ENCODE results near the gene NKX1-2.

NKX1-2 gene

DNA sequence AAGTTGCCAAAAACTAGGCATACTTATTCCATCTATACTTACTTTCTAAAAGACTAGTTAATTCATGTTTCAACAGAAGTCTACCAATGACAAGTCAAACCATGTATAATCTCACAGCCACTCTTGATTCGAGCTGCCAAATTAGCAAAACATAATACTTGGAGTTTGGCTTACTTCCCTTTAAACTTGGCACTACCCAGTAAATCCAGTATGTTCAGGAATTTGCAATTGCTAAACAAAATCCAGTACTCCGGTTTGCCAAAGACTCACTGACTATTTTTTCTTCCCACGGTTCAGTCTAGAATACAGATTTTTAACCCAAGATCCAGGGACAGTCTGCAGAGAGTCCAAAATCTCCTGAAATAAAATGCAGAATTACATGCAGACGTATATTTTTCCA, 35.8 kb downstream of the NKX1-2 start:
- no peak for DNase-seq

DNA sequence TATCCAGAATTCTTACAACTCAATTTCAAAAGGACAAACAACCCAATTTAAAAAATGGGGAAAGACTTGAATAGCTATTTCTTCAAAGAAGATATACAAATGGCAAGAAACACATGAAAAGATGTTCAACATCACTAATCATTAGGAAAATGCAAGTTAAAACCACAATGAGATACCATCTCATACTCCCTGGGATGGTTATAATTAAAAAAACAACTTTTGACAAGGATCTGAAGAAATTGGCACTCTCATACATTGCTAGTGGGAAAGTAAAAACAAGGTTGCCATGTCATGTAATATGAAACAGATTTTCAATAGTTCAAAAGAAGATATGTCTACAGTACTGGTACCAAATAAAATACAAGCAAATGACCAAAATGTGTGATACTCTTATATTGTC, 40.1 kb downstream of the NKX1-2 start:
- no peak for DNase-seq

DNA sequence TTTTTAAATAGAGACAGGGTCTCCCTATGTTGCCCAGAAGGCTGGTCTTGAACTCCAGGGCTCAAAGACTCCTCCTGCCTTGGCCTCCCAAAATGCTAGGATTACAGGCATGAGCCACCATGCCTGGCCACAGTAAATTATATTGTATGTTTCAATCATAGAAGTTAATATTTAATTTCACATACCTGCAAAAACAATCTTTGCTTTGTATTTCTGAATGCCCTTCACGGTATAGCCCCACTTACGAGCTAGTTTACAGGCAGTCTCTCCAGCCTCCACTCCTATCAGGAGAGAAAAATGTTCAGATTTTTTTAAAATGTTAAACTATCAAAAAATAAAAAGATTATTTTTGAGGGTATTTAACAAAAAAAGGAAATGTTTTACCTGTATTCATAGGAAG, 41.5 kb downstream of the NKX1-2 start:
- DNase-seq: no peak

DNA sequence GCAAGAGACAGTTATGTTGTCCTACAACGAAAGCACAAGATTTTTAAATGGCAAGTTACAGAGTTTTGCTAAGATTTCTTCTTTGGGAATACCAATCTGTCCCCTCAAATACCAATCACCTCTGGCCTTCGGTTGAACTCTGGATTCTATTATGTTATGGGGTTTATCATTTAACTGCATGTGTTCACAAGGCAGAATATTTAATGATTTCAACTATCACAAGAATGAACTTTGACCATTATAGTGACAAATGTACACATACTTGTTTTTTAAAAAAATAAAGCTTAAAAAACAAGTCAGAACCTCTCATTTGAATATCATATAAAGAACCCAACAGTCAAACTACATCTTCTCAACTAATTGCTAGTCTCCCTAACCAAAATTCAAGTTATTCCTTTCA, 42.4 kb downstream of the NKX1-2 start:
- DNase-seq: no peak

DNA sequence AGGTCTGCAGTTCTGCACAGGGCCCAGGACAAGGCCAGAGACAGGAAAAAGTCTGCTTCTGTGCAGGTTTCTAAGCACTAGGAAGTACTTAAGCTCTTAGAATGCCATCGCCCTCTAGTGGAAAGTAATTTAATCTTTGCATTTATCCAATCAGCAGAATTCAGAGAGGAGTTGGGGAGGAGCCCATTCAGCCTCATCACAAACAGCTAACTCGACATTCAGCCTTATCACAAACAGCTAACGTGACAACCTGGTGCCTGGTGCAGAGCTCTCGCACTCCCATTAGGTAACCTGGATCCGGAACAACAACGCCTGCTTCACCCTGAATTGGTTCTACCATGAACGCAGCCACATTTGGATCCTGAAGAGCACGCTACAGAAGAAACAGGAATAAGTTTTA, 46.3 kb downstream of the NKX1-2 start:
- no peak for DNase-seq

DNA sequence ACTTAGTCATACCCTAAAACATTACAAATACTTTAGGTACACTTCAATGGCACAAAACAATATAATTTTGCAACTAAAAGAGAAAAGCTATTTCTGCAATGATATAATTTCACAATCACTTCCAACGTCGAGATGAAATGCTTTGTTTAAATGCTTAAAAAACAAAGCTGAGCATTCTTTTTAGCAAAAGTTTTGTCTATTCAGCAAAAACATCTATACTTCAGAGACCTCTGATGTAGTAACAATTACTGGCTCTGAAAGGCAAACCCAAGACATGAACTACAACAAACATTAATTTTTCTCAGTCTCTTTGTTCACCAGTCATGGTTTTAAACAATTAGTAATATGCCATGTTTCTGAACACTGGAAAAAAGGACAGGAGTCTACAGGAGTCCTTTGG, 47.6 kb downstream of the NKX1-2 start:
- no peak for DNase-seq

DNA sequence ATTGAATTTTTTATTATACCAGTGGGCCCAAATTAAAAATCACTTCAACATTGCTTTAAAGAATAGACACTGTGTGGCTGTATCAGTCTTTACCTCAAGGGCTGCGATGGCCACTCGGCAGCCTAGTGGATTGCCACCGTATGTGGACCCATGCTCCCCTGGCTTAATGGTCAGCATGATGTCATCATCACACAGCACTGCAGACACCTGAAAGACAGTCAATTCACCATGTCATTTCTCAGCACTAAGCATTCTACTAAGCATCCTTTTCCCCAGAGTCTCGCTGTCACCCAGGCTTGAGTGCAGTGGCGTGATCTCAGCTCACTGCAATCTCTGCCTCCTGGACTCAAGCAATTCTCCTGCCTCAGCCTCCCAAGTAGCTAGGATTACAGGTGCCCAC, 48.2 kb downstream of the NKX1-2 start:
- no peak for DNase-seq
